ENCODE measurements around the gene ENDOU. TPM values are rescaled to one million over a fixed set of nuclear protein-coding genes. Genes with fewer than 3 reads are reported as not detected.
A peak's percentile ranks its signal among the peaks of the same experiment; 100 is the strongest.

The ENDOU gene
- total RNA-seq, 1 experiment from 2014 or later: not detected

GRCh38 chr12:47744005-47744651 lies 18.8 kb upstream of the ENDOU start:
- DNase-seq (ENCODE audit: low read depth): no peak

GRCh38 chr12:47743311-47743860 lies 18.1 kb upstream of the ENDOU start:
- no peak for DNase-seq (ENCODE audit: low read depth)

- peak; percentile 32 for DNase-seq (ENCODE audit: low read depth)
These were observed 17.0 kb upstream of the ENDOU start for GRCh38 chr12:47742253-47742825.

- peak; percentile 81 for DNase-seq (ENCODE audit: low read depth)
These were observed 16.0 kb upstream of the ENDOU start for GRCh38 chr12:47741340-47741703.

GRCh38 chr12:47740606-47741339 lies 15.5 kb upstream of the ENDOU start:
- no peak for DNase-seq (ENCODE audit: low read depth)

GRCh38 chr12:47739979-47740378 lies 14.7 kb upstream of the ENDOU start:
- DNase-seq (ENCODE audit: low read depth): no peak

GRCh38 chr12:47739297-47739696 lies 14.0 kb upstream of the ENDOU start:
- DNase-seq (ENCODE audit: low read depth): no peak

- no peak for DNase-seq (ENCODE audit: low read depth)
These were observed 12.8 kb upstream of the ENDOU start for GRCh38 chr12:47737936-47738594.

- no peak for DNase-seq (ENCODE audit: low read depth)
These were observed 11.8 kb upstream of the ENDOU start for GRCh38 chr12:47736877-47737676.

GRCh38 chr12:47736216-47736615 lies 10.9 kb upstream of the ENDOU start:
- no peak for DNase-seq (ENCODE audit: low read depth)

GRCh38 chr12:47735649-47736048 lies 10.4 kb upstream of the ENDOU start:
- DNase-seq (ENCODE audit: low read depth): peak; percentile 25

GRCh38 chr12:47734725-47735480 lies 9.6 kb upstream of the ENDOU start:
- DNase-seq (ENCODE audit: low read depth): no peak

GRCh38 chr12:47733142-47733541 lies 7.9 kb upstream of the ENDOU start:
- no peak for DNase-seq (ENCODE audit: low read depth)

GRCh38 chr12:47732504-47732903 lies 7.2 kb upstream of the ENDOU start:
- no peak for DNase-seq (ENCODE audit: low read depth)

- DNase-seq (ENCODE audit: low read depth): no peak
These were observed 6.4 kb upstream of the ENDOU start for GRCh38 chr12:47731723-47732122.

- no peak for DNase-seq (ENCODE audit: low read depth)
These were observed 5.1 kb upstream of the ENDOU start for GRCh38 chr12:47730341-47730744.

- no peak for DNase-seq (ENCODE audit: low read depth)
These were observed 3.9 kb upstream of the ENDOU start for GRCh38 chr12:47729233-47729632.

- DNase-seq (ENCODE audit: low read depth): peak; percentile 17
These were observed 603 bp upstream of the ENDOU start for GRCh38 chr12:47725893-47726292.

- DNase-seq (ENCODE audit: low read depth): no peak
These were observed 2.2 kb downstream of the ENDOU start for GRCh38 chr12:47722941-47723631.
